Neuronal stem cell (in vitro differentiated cells): ENCODE results near the gene ZNF575.

ENCODE experiments used
- DNase-seq: peaks from one replicate; pipeline ENCODE4 v3.0.0-alpha.2; 2013; ENCODE audit warnings: low spot score
- H2AFZ ChIP-seq: one replicate; pipeline ENCODE4 v1.6.1; 2013; ENCODE audit warnings: mild to moderate bottlenecking, low read length, inconsistent platforms
- H2AK5ac ChIP-seq: 2 replicates; pipeline ENCODE4 v1.6.1; 2013; ENCODE audit warnings: low read depth, mild to moderate bottlenecking, inconsistent platforms, low read length, moderate library complexity, mixed read lengths
- H2BK120ac ChIP-seq: 2 replicates; pipeline ENCODE4 v1.6.1; 2013; ENCODE audit warnings: low read depth, mild to moderate bottlenecking, inconsistent platforms, low read length, moderate library complexity, mixed read lengths
- H2BK12ac ChIP-seq: one replicate; pipeline ENCODE4 v1.6.1; 2013; ENCODE audit warnings: low read length, inconsistent platforms
- H2BK15ac ChIP-seq: 2 replicates; pipeline ENCODE4 v1.6.1; 2013; ENCODE audit warnings: mild to moderate bottlenecking, low read length, inconsistent platforms, mixed read lengths
- H2BK5ac ChIP-seq: one replicate; pipeline ENCODE4 v1.6.1; 2013; ENCODE audit warnings: inconsistent platforms, mild to moderate bottlenecking, low read length, moderate library complexity
- H3K14ac ChIP-seq: one replicate; pipeline ENCODE4 v1.6.1; 2013; ENCODE audit warnings: low read length, inconsistent platforms
- H3K18ac ChIP-seq: 2 replicates; pipeline ENCODE4 v1.6.1; 2013; ENCODE audit warnings: low read length, inconsistent platforms
- H3K23ac ChIP-seq: 2 replicates; pipeline ENCODE4 v1.6.1; 2013; ENCODE audit warnings: low read depth, mild to moderate bottlenecking, mixed read lengths, low read length, inconsistent platforms; ENCODE audit not compliant: poor library complexity
- H3K27ac ChIP-seq: replicated peaks from 3 replicates; pipeline ENCODE4 v1.5.1; 2013; ENCODE audit warnings: low read length, inconsistent platforms
- H3K27me3 ChIP-seq, 3 experiments: 2 replicates each; pipeline ENCODE4 v1.6.1; 2013; ENCODE audit warnings: low read length in 3 of 3, mild to moderate bottlenecking in 2 of 3, inconsistent platforms in 1 of 3, low read depth in 1 of 3, mixed read lengths in 1 of 3, moderate library complexity in 1 of 3; ENCODE audit not compliant: control insufficient read depth in 3 of 3, insufficient read depth in 3 of 3
- H3K36me3 ChIP-seq, 2 donors: replicated peaks in 1 of 2; 2 replicates each; pipeline ENCODE4 v1.6.1; 2013; ENCODE audit warnings: low read length in 2 of 2; ENCODE audit not compliant: control insufficient read depth in 2 of 2, insufficient read depth in 2 of 2
- H3K4ac ChIP-seq: 2 replicates; pipeline ENCODE4 v1.6.1; 2013; ENCODE audit warnings: inconsistent platforms, mild to moderate bottlenecking, low read length, moderate library complexity
- H3K4me1 ChIP-seq, 2 donors: 1 replicate in 1 of 2; 2 replicates in 1 of 2; pipeline ENCODE4 v1.6.1; 2013; ENCODE audit warnings: low read length in 2 of 2, low read depth in 1 of 2; ENCODE audit not compliant: control insufficient read depth in 2 of 2, insufficient read depth in 1 of 2
- H3K4me2 ChIP-seq: one replicate; pipeline ENCODE4 v1.6.1; 2013; ENCODE audit warnings: mild to moderate bottlenecking, low read length, inconsistent platforms; ENCODE audit not compliant: insufficient read depth, poor library complexity, severe bottlenecking
- H3K4me3 ChIP-seq, 2 donors: 2 replicates each; pipeline ENCODE4 v1.5.1; 2013; ENCODE audit warnings: low read length in 2 of 2, mild to moderate bottlenecking in 2 of 2, inconsistent platforms in 1 of 2, moderate library complexity in 1 of 2
- H3K79me1 ChIP-seq: one replicate; pipeline ENCODE4 v1.6.1; 2013; ENCODE audit warnings: low read depth, mild to moderate bottlenecking, inconsistent platforms, low read length, moderate library complexity
- H3K9ac ChIP-seq: one replicate; pipeline ENCODE4 v1.6.1; 2013; ENCODE audit warnings: mild to moderate bottlenecking, low read depth, low read length, inconsistent platforms; ENCODE audit not compliant: poor library complexity
- H3K9me3 ChIP-seq, 2 donors: replicated peaks in 1 of 2; 2 replicates each; pipeline versions ENCODE3 to v1.6.1; 2013; ENCODE audit warnings: low read length in 2 of 2, mild to moderate bottlenecking in 2 of 2, inconsistent platforms in 1 of 2, low read depth in 1 of 2, mixed read lengths in 1 of 2, moderate library complexity in 1 of 2; ENCODE audit not compliant: control insufficient read depth in 2 of 2, insufficient read depth in 1 of 2
- H4K8ac ChIP-seq: one replicate; pipeline ENCODE4 v1.6.1; 2013; ENCODE audit warnings: low read depth, mild to moderate bottlenecking, inconsistent platforms, low read length, moderate library complexity
- H4K91ac ChIP-seq: one replicate; pipeline ENCODE4 v1.6.1; 2013; ENCODE audit warnings: low read length, low read depth, mild to moderate bottlenecking, inconsistent platforms; ENCODE audit not compliant: poor library complexity
- WGBS, 2 donors: extraction: QIAGEN DNeasy Blood & Tissue Kit; methylation state at CpG; one replicate each; pipeline ENCODE4 v1.1.7; 2013; ENCODE audit warnings: missing lambda C conversion rate in 2 of 2, mixed read lengths in 1 of 2; ENCODE audit not compliant: insufficient read length in 2 of 2, insufficient replicate concordance in 1 of 2; ENCODE audit errors: extremely low coverage in 2 of 2; 5-methylcytosine and 5-hydroxymethylcytosine counted together

Gene ZNF575

DNA sequence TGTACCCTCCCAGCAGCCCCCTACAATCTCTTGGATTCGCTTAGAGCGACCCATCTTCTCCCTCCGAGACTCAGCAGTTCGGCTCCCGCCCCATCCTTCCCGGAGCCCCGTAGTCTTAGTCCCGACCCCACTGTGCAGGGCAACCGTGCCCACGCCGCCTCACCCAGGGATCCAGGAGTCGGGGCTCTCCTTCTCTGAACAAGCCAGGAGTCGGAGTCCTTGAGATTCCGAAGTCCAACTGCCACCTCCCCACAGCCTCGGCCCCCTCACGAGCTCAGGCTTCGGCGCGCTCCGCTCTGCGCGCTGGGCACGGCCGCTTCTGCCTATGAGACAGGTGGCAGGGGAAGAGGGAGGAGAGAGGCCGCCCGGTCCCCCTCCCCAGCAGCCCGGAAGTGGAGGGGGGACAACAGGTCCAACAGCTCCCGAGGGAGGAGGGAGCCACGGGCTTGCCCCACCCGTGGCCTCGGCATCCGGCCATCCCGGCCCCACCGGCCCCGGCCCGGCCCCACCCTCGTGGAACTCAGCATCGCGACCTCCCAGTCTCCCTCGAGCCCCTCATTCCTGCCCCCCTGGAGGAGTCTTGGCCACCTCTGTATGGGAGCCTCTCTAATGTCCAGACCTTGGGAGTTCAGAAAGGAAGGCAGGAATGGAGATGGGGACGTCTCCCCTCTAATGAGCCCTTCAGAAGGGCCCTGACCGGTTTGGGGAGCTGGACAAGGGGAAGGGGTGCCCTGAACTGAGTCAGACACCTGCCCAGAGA, 28.4 kb upstream of the ZNF575 start, which contains the start of gene PHLDB3:
Gene PHLDB3 (minus strand): TSS at position 321 of the 760 bp plus-strand sequence. CDS start 628 bp downstream, outside the sequence.
- peak within 1 kb of the TSS; percentile 74 to 89 for H3K4me3 ChIP-seq
- WGBS, 2 donors: no CpG with 5 or more reads among the region's 42 CpGs

DNA sequence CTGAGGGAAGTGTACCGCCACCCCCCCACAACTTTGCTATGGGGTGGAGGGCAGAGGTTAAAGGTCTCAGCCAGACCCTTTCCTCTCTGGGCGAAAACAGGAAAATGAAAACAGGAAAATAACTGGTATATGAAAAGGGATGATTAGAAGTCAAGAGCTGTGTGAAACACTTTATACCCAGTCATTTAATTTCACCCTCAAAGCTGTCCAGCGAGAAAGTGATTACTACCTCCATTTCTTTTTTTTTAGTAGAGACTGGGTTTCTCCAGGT, 27.9 kb upstream of the ZNF575 start:
- Histone ChIP-seq H3K4ac (no peak overlapping the region), H4K91ac (no peak overlapping the region), H2AK5ac (no peak overlapping the region), H3K27ac (no peak overlapping the region), H3K4me3 (peak overlapping the region in 1 of 2 donors; percentile 74), H3K18ac (no peak overlapping the region), H3K14ac (no peak overlapping the region), H3K4me2 (peak overlapping the region; percentile 97), H2BK12ac (no peak overlapping the region), H3K9ac (peak overlapping the region; percentile 91), H3K27me3 (peaks cover 0 to 26% (median 0%) of the 10 kb centered on the region in 3 experiments), H3K79me1 (no peaks in the 10 kb centered on the region), H3K23ac (no peak overlapping the region), H4K8ac (no peak overlapping the region), H3K4me1 (peaks cover 7 to 10% of the 10 kb centered on the region in 2 donors), H2BK15ac (no peak overlapping the region), H2BK120ac (no peak overlapping the region), H3K9me3 (no peaks in the 10 kb centered on the region), H3K36me3 (peaks cover 1 to 20% of the 10 kb centered on the region in 2 donors), H2AFZ (peak overlapping the region; percentile 93), H2BK5ac (no peak overlapping the region)
- DNase-seq: no peak
- no CpG with 5 or more reads among the region's 3 CpGs for WGBS, 2 donors

More for the DNA sequence above, 28.4 kb upstream of the ZNF575 start, which contains the start of gene PHLDB3:
- Histone ChIP-seq H3K79me1 (no peaks in the 10 kb centered on the region), H2BK5ac (peak within 1 kb of the TSS; percentile 95), H2BK120ac (peak within 1 kb of the TSS; percentile 67), H3K14ac (peak within 1 kb of the TSS; percentile 94), H3K4me2 (peak within 1 kb of the TSS; percentile 97), H4K8ac (peak within 1 kb of the TSS; percentile 72), H2AFZ (peak within 1 kb of the TSS; percentile 93), H3K27ac (no peak within 1 kb of the TSS), H2BK15ac (peak within 1 kb of the TSS; percentile 84), H3K9ac (peak within 1 kb of the TSS; percentile 91), H3K4ac (peak within 1 kb of the TSS; percentile 76), H2BK12ac (peak within 1 kb of the TSS; percentile 97), H3K4me1 (peaks cover 7 to 10% of the 10 kb centered on the region in 2 donors), H4K91ac (no peak within 1 kb of the TSS), H3K23ac (peak within 1 kb of the TSS; percentile 96), H2AK5ac (peak within 1 kb of the TSS; percentile 14), H3K9me3 (no peaks in the 10 kb centered on the region), H3K18ac (peak within 1 kb of the TSS; percentile 99), H3K36me3 (peaks cover 0 to 16% of the 10 kb centered on the region in 2 donors), H3K27me3 (peaks cover 0 to 26% (median 0%) of the 10 kb centered on the region in 3 experiments)
- DNase-seq: no peak

DNA sequence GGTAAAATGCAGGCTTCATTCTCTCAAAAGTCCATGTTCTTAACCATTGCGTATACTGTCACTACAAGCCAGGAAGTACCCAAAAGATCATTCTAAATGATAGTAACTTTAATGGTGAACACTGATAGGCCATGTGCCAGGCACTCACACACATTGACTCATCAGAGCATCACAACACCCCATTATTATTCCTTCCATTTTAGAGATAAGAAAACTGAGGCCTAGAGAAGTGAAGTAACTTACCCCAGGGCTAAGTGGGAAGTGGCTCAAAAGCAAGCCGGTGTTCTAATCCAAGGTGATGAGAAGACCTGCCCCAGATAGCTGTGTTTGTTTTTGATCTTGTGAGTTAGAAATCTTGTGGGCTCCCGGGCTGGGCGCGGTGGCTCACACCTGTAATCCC, 27.0 kb upstream of the ZNF575 start:
- H3K27me3 ChIP-seq: peaks cover 0 to 26% (median 0%) of the 10 kb centered on the region in 3 experiments
- H3K9ac ChIP-seq: no peak overlapping the region
- no peak overlapping the region for H2BK120ac ChIP-seq
- no peak overlapping the region for H3K23ac ChIP-seq
- H2BK12ac ChIP-seq: no peak overlapping the region
- H4K8ac ChIP-seq: no peak overlapping the region
- H3K4me1 ChIP-seq: peaks cover 7 to 10% of the 10 kb centered on the region in 2 donors
- no peaks in the 10 kb centered on the region for H3K9me3 ChIP-seq
- peaks cover 5 to 24% of the 10 kb centered on the region in 2 donors for H3K36me3 ChIP-seq
- H2BK15ac ChIP-seq: no peak overlapping the region
- H3K79me1 ChIP-seq: no peaks in the 10 kb centered on the region
- H2BK5ac ChIP-seq: no peak overlapping the region
- no peak overlapping the region for H2AK5ac ChIP-seq
- no peak overlapping the region for H3K14ac ChIP-seq
- no peak overlapping the region for H4K91ac ChIP-seq
- WGBS, 2 donors: no CpG with 5 or more reads among the region's 5 CpGs
- no peak overlapping the region for H3K4me3 ChIP-seq
- no peak overlapping the region for H2AFZ ChIP-seq
- no peak for DNase-seq
- no peak overlapping the region for H3K27ac ChIP-seq
- no peak overlapping the region for H3K4ac ChIP-seq
- H3K18ac ChIP-seq: no peak overlapping the region
- no peak overlapping the region for H3K4me2 ChIP-seq

DNA sequence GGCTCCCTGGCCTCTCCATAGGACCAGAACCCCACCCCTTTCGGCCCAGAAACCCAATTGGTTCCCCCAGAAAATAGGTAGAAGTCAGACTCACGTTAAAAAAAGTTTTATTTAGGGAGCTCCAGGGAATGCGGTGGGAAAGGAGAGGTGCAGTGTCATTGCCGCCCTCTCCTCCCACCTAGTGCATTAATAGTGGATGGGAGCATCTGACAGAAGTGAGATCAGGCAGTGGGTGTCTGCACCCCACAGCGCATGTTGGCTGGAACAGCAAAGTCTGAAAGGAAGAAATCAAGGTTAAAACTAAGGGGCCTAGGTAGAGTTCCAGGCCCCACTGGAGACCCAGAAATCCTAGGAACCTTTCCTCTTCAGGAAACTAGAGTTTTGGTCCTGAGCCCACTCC, 26.4 kb upstream of the ZNF575 start:
- H3K4me1 ChIP-seq: peaks cover 7 to 10% of the 10 kb centered on the region in 2 donors
- no peaks in the 10 kb centered on the region for H3K79me1 ChIP-seq
- H3K9ac ChIP-seq: no peak overlapping the region
- no CpG with 5 or more reads among the region's 5 CpGs for WGBS, 2 donors
- no peak overlapping the region for H3K4ac ChIP-seq
- no peak overlapping the region for H2AFZ ChIP-seq
- H2BK5ac ChIP-seq: no peak overlapping the region
- peaks cover 0 to 22% (median 0%) of the 10 kb centered on the region in 3 experiments for H3K27me3 ChIP-seq
- H2AK5ac ChIP-seq: no peak overlapping the region
- no peak overlapping the region for H3K18ac ChIP-seq
- H3K23ac ChIP-seq: no peak overlapping the region
- no peak overlapping the region for H4K91ac ChIP-seq
- no peak overlapping the region for H4K8ac ChIP-seq
- H3K9me3 ChIP-seq: no peaks in the 10 kb centered on the region
- H3K27ac ChIP-seq: no peak overlapping the region
- no peak overlapping the region for H3K4me3 ChIP-seq
- no peak overlapping the region for H2BK120ac ChIP-seq
- no peak overlapping the region for H3K14ac ChIP-seq
- no peak overlapping the region for H2BK15ac ChIP-seq
- no peak for DNase-seq
- H2BK12ac ChIP-seq: no peak overlapping the region
- no peak overlapping the region for H3K4me2 ChIP-seq
- H3K36me3 ChIP-seq: peaks cover 5 to 25% of the 10 kb centered on the region in 2 donors
